ENCODE data around the gene PRKACB.

The PRKACB gene

DNA sequence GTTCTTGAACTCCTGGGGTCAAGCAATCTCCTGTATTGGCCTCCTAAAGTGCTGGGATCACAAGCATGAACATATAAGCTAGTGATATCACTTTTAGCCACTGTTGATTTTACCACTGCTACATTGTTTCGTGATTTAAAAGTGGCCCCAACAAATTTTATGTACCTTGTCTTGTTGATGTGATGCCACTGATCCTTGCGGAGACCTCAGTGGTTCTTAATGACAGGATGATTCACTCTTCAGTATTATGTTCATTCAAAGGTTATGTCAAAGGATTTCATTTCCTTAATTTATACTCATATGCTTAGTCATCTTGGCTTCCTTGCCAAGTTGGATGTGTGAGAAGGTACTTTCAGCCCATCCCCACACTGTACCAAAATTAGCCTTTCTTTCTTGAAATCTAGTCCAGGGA, 12.1 kb downstream of the PRKACB start:
- DNase-seq (ENCODE audit: low spot score) = no peak

DNA sequence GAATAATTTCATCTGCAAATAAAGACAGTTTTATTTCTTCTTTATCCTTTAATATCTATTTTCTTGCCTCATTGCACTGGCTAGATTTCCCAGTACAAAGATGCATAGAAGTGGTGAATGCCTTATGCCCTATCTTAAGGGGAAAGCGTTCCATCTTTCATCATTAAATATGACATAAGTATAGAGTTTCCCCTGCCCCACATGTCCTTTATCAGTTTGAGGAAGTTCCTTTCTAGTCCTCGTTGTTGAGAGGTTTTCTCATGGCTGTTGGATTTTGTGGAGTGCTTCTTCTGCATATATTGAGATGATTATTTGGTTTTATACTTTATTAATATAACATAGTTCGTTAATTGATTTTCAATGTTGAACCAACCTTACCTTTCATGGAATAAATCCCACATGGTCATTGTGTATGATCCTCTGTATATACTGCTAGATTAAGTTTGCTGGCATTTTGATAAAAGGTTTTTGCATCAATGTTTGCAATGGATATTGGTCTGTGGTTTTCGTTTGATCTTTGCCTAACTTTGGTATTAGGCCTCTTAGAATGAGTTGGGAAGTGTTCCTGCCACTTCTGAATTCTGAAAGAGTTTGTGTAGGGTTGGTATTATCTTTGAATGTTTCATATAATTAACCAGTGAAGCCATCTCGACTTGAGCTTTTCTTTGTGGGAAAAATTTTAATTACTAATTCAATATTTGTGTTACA, 15.6 kb downstream of the PRKACB start:
- DNase-seq (ENCODE audit: low spot score) = no peak

DNA sequence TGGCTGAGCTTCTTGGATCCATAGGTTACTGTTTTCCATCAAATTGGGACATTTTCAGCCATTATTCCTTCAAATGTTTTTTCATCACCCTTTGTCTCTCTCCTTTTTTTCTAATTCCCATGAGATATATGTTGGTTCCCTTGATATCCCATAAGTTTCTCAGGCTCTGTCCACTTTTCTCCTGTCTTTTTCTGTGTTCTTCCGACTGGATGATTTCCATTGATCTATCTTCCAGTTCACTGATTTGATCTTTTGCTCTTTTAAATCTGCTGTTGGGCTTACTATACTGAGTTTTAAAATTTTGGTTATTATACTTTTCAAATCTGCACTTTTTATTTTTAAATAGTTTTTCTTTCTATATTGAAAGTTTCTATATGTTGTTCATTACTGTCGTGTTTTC, 18.2 kb downstream of the PRKACB start:
- no peak for DNase-seq (ENCODE audit: low spot score)

DNA sequence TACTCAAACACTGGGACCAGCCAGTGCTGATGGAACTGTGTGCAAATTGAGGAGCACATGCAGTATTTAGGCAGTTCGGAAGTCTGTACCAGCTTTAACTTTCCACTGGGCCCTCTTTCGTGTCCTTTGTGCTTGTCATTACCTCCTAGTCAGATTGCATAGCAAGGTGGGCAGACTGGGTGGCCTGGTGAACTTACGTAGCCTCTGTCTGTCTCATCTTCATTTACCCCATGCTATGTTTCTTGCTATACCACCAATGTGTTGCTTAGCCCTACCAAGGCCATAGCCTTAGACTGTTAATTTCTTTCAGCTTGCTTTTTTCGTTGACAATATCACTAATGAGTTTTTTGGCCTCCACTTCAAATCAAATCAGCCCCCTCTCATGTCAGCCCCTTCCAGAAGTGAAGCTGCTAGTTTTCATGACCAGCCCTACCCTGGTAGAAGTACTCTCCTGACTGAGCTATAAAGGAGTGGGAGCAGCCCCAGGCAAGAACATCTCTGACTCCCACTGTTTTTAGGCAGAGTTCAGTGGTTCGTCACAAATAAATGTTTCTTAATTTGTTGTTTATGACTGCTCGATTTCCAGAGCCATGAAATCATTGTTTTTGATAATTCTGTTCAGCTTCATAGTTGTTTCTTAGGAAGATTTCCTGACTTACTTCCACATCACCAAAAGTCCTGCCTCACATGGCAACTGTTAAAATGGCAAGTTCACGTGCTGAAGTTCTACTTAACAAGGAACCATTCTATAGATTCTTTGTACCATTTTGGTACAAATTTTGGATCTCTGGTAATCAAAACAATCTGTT, 19.3 kb downstream of the PRKACB start:
- no peak for DNase-seq (ENCODE audit: low spot score)

DNA sequence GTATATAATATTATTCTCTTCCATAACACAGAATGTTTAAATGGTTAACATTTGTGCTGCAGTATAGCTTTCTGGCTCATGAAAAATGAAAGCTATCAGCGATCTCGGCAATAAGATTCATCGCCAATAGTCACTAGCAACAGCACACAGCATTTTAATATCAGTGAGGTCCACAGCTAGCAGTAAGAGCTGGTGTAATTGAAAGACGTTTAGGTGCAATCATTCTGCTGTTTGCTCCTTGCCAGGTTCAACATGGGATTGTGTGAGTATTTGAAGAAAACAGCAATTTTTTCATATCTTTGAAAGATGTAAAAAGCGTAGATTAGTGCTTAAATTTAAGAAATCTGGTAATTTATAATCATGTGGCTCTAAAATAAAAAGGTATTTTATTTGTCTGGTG, 20.1 kb downstream of the PRKACB start:
- no peak for DNase-seq (ENCODE audit: low spot score)

DNA sequence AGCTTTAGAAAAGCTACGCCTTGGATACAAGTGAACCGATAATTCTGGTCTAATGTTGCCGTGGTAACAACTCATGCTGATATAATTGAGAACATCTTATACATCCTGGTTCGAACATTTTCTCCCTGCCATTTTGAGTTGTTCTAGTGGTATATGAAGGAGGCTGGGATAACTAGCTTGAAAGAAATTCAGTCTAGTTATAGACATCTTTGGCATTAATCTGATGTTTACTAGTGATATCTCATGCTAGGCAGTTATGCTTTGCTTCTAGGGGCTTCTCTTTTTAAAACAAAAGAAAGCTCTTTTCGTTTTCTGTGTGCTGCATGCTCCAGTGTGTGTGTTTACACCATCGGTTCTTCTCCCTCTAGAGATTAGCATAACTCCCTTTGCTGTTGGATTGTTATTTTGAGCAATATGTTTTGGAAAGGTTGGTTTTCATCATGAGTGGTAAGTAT, 20.5 kb downstream of the PRKACB start:
- no peak for DNase-seq (ENCODE audit: low spot score)

DNA sequence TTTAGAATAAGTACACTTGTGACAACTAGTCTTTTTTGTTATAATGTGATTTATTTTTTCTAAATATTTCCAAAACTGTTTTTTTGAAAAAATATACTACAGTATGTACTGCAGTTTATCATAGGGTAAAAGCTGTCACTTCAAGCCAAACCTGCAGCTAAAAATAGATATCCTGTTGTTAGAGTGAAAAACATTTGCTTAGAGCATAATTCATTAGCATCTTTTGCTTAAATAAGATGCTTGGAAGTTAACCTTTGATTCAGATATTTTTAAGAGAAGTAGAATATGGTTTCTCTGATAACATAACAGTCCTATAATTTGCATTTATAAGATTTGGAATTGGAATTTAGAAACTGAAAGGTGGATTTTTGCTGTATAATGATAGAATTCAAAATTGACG, 21.5 kb downstream of the PRKACB start:
- DNase-seq (ENCODE audit: low spot score) = no peak

DNA sequence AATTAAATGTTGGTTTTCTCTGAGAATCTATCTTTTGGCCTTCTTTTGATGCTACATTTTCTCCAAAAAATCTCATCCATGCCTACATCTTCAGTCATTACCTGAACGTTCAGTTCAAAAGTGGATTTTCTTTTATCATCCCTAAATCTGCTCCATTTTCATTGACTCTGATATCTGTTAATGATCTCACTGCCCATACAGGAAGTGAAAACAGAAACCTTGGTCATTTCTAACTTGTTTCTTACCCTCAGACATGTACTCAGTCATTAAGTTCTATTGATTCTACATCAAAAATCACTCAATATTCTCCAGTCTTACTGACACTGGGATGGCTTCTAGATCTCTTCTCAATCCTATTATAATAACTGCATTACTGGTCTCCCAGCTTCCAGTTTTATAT, 22.7 kb downstream of the PRKACB start:
- DNase-seq (ENCODE audit: low spot score) = no peak

DNA sequence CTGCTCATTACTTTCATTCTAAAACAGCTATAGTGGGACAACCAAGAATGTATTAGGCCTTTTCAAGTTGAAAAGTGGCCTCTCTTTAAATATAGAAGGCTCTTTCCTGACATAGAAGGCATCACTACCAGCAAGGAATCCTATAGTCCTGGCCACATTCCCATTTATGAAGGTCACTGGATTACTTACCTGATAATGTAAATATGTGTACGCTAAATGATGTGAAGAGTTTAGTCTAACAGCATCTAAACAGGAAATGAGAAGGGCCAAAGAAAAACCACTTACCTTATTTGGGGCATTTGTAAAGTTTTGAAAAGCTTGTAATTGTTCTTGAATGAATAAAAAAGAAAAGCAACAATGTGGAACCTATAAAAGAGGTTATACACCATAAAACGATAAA, 24.7 kb downstream of the PRKACB start:
- no peak for DNase-seq (ENCODE audit: low spot score)

DNA sequence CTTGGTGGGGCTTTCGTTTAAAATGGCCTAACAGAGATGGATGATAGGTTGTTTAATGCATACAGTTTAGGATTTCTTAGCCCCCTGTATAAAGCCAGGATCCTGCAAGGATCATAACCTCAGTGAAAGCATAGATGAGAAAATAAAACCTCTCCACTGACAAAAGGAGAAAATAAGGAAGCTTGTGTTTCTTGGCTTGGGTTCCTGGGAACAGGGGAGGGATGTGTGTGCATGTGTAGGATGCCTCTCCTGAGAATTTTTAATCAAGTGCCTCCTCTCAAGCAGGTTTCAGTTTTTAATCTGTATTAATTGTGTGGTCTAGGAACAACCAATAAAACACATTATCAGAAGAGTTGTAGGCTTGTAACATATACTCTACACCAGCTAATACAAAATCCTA, 26.1 kb downstream of the PRKACB start:
- DNase-seq (ENCODE audit: low spot score) = no peak

DNA sequence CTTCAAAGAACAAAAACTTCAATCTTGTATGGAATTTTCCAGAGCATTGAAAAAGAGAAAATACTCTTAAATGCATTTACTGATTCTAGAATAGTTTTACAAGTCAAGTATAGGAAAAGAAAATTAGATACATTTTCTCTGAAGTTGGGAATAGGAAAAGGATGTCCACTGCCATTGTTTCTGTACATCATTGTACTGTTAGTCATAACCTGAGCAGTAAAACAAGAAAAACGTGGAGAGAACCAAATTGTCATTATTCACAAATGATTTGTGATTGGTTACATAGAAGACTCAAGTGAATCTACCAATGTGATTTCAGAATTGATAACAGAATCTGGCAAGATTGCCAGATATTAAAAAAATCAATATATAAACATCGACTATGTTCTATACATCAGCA, 27.4 kb downstream of the PRKACB start:
- DNase-seq (ENCODE audit: low spot score) = no peak

DNA sequence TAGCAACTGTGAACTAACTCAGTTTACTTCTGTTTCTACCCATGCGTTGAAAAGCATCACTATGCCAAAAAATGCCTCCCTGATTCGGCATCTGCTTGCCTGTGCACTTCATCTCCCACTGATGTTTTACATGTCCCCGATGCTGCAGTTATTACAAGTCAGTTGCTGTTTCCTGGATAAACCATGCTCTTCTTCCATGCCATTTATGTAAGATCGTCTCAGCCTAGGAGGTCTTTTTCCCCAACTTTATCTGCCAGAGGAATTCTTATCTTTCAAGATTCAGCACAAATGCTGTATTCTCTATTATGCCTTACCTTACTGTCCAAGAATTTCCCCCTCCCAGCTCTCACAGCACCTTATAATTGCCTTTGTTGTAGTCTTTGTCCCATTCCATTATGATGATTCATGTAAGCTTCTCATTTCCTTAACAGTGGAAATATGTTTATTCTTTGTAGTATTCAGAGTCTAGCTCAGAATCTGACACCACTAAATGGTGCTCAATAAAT, 30.0 kb downstream of the PRKACB start:
- DNase-seq (ENCODE audit: low spot score) = no peak

DNA sequence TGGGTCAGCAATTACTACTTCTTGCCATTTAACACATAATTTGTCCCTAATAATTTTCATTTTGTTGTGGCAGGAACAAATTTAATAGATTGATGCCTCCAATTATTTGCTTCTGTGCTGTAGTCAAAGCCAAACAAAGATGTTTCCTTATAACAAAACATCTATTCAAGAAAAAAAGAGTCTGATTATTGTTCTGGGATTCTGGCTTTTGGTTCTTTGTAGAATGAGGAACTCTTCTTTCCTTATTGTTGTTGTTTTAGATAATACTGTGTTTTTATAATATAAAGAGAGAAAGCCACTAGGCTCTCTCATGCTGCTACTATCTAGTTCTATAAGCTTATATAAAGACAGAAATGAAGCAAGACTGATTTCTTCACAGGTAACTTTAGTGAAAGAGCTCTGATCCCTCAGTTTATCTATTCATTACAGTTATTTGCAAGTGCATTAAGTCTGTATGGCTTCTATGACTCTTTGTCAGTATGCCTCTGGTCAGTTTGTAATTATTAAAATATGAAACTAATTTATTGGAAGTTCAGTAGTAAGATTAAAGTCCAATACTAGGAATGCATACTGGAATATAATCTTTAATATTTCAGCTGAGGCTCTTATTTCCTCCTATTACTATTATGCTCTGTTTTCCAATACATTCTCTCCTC, 37.4 kb downstream of the PRKACB start:
- DNase-seq (ENCODE audit: low spot score) = no peak

DNA sequence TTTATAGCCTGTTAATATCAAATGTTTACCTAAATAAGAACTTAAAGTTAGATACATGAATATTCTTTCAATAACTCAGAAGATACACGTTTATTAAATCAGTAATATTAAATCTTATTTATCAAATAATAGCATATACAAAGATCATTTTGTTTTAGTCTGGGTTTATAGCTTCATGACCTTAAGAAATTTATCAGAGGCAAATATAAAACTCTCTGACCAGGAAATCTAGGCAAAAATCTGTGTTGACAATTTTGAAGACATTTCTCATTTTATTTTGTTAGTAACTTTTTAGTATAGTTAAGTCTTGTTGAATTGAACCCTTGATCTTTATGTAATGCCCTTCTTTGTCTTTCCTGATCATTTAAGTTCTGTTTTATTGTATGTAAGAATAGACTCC, 46.4 kb downstream of the PRKACB start:
- no peak for DNase-seq (ENCODE audit: low spot score)

DNA sequence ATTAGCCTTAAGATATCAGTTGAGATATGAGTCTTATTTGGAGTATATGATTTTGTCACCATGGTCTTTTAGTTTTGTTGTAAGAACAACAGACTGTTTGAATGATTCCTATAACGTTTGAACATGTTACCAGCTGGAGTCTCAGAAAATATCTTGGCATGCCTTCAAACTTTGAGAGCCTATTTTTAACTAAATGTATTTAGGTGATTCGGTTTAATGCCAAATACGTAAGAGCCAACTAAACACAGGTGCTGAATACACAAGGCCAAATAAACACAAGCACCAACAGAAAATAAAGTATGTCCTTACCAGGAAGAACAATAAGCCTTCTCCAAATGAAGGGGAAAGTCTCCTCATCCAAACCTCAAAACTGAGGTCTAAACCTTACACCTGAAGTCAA, 48.6 kb downstream of the PRKACB start:
- DNase-seq (ENCODE audit: low spot score) = no peak

DNA sequence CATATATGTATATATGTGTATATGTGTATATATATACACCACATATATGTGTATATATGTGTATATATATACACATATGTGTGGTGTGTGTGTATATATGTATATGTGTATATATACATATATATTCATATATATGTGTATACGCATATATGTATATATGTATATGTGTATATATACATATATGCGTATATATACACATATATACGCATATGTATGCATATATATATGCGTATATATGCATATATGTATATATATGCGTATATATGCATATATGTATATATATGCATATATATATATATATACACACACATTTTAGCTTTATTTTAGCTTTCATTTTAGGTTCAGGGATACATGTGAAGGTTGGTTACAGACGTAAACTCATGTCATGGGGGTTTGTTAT, 54.8 kb downstream of the PRKACB start:
- no peak for DNase-seq (ENCODE audit: low spot score)

DNA sequence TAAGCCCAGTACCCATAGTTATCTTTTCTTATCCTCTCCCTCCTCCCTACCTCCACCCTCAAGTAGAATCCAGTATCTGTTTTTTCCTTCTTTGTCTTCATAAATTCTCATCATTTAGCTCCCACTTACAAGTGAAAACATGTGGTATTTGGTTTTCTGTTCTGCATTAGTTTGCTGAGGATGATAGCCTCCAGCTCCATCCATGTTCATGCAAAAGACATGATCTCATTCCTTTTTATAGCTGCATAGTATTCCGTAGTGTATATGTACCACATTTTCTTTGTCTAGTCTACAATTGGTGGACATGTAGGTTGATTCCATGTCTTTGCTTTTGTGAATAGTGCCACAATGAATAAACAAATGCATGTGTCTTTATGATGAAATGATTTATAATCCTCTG, 55.2 kb downstream of the PRKACB start:
- DNase-seq (ENCODE audit: low spot score) = no peak

DNA sequence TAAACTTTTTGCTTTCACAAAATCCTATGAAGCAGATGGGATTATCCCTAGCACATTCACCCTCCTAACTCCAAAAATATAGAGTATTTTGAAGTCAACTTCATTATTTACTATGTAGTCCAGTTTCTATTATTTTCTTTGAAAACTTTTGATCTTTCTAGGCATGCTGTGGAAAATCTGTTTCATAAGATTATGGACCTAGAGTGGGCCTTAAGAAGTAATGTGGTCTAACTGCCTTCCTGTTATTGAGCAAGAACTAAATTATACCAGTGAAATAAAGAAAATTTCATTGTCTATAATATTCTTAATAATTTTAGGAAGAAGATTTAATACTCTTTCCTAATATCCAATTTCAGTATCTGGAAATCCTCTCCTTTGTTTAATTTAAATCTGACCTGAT, 58.1 kb downstream of the PRKACB start:
- no peak for DNase-seq (ENCODE audit: low spot score)

DNA sequence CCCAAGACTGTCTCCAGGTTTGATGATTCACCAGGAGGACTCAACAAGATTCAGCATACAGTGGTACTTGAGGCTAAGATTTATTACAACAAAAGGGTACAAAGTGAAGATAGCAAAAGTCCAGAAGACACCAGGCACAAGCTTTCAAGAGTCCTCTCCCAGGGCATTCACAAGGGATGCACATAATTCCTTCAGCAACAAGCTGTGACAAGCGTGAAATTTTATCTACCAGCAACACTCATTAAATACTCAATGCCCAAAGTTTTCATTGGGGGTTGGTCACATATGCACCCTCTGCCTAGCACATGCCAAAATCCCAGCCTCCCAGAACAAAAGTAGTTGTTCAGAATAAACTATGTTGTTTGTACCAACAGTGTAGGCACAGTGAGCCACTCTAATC, 62.3 kb downstream of the PRKACB start:
- no peak for DNase-seq (ENCODE audit: low spot score)

DNA sequence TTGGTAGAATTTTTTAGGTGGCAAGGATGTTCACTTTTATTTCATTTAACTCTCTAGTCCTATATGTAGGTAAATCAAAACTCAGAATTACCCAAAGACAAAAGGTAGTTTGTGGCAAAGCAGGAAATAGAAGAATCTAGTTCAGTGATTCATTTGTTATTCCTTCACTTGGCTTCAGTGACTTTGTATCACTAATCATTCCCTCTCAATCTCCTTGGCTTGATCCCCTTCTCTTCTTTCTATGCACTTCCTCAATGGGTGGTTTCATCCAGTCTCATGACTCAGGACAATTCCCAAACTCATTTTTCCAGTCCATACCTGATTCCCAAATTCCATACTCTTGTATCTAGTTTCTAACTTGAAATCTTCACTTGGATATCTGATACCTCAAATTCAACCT, 64.9 kb downstream of the PRKACB start:
- DNase-seq (ENCODE audit: low spot score) = no peak

DNA sequence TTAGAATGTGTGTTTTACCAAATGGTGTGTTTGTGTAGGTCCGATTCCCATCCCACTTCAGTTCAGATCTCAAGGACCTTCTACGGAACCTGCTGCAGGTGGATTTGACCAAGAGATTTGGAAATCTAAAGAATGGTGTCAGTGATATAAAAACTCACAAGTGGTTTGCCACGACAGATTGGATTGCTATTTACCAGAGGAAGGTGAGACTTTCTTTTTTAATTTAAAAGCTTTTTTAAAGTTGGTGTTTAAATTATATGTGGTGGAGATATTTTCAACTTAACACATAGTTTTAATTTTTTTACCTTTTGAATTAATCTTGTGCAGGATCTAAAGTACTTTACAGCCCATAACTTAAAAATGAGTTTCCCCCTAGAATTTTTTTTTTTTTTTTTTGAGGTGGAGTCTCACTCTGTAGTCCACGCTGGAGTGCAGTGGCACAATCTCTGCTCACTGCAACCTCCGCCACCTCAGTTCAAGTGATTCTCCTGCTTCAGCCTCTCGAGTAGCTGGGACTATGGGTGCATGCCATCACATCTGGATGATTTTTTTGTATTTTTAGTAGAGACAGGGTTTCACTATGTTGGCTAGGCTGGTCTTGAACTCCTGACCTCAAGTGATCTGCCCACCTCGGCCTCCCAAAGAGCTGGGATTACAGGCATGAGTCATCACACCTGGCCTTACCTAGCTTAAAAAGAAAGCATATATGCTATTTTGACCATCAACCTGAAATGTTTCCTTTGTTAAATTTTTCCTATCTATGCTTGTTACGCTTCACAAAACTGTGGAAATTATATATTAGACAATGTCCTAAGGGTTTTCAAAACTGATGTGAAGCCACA, 70.3 kb downstream of the PRKACB start:
- DNase-seq (ENCODE audit: low spot score) = no peak

DNA sequence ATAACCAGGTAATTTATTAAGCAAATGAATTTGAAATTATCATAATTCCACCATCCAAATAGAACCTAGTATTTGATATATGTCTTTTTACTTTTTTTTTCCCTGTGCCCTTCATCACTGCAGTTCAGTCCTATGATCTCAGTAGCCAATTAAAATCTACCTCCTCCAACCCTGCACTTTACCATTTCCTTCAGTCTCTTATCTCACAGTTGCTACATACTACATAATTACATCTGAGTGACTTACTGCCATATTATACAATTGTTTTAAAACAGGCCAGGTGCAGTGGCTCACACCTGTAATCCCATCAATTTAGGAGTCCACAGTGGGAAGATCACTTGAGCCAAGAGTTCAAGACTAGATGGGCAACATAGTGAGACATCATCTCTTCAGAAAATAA, 73.2 kb downstream of the PRKACB start:
- no peak for DNase-seq (ENCODE audit: low spot score)

Measured in HuH-7 (cell line).